Neuronal stem cell (in vitro differentiated cells): Measurements from ENCODE around the gene ZFAND3.

ENCODE experiments used
- DNase-seq: peaks from one replicate; pipeline ENCODE4 v3.0.0-alpha.2; 2013; ENCODE audit warnings: low spot score
- H2AFZ ChIP-seq: one replicate; pipeline ENCODE4 v1.6.1; 2013; ENCODE audit warnings: mild to moderate bottlenecking, low read length, inconsistent platforms
- H2AK5ac ChIP-seq: 2 replicates; pipeline ENCODE4 v1.6.1; 2013; ENCODE audit warnings: low read depth, mild to moderate bottlenecking, inconsistent platforms, low read length, moderate library complexity, mixed read lengths
- H2BK120ac ChIP-seq: 2 replicates; pipeline ENCODE4 v1.6.1; 2013; ENCODE audit warnings: low read depth, mild to moderate bottlenecking, inconsistent platforms, low read length, moderate library complexity, mixed read lengths
- H2BK12ac ChIP-seq: one replicate; pipeline ENCODE4 v1.6.1; 2013; ENCODE audit warnings: low read length, inconsistent platforms
- H2BK15ac ChIP-seq: 2 replicates; pipeline ENCODE4 v1.6.1; 2013; ENCODE audit warnings: mild to moderate bottlenecking, low read length, inconsistent platforms, mixed read lengths
- H2BK5ac ChIP-seq: one replicate; pipeline ENCODE4 v1.6.1; 2013; ENCODE audit warnings: inconsistent platforms, mild to moderate bottlenecking, low read length, moderate library complexity
- H3K14ac ChIP-seq: one replicate; pipeline ENCODE4 v1.6.1; 2013; ENCODE audit warnings: low read length, inconsistent platforms
- H3K18ac ChIP-seq: 2 replicates; pipeline ENCODE4 v1.6.1; 2013; ENCODE audit warnings: low read length, inconsistent platforms
- H3K23ac ChIP-seq: 2 replicates; pipeline ENCODE4 v1.6.1; 2013; ENCODE audit warnings: low read depth, mild to moderate bottlenecking, mixed read lengths, low read length, inconsistent platforms; ENCODE audit not compliant: poor library complexity
- H3K27ac ChIP-seq: replicated peaks from 3 replicates; pipeline ENCODE4 v1.5.1; 2013; ENCODE audit warnings: low read length, inconsistent platforms
- H3K27me3 ChIP-seq, 3 experiments: 2 replicates each; pipeline ENCODE4 v1.6.1; 2013; ENCODE audit warnings: low read length in 3 of 3, mild to moderate bottlenecking in 2 of 3, inconsistent platforms in 1 of 3, low read depth in 1 of 3, mixed read lengths in 1 of 3, moderate library complexity in 1 of 3; ENCODE audit not compliant: control insufficient read depth in 3 of 3, insufficient read depth in 3 of 3
- H3K36me3 ChIP-seq, 2 donors: replicated peaks in 1 of 2; 2 replicates each; pipeline ENCODE4 v1.6.1; 2013; ENCODE audit warnings: low read length in 2 of 2; ENCODE audit not compliant: control insufficient read depth in 2 of 2, insufficient read depth in 2 of 2
- H3K4ac ChIP-seq: 2 replicates; pipeline ENCODE4 v1.6.1; 2013; ENCODE audit warnings: inconsistent platforms, mild to moderate bottlenecking, low read length, moderate library complexity
- H3K4me1 ChIP-seq, 2 donors: 1 replicate in 1 of 2; 2 replicates in 1 of 2; pipeline ENCODE4 v1.6.1; 2013; ENCODE audit warnings: low read length in 2 of 2, low read depth in 1 of 2; ENCODE audit not compliant: control insufficient read depth in 2 of 2, insufficient read depth in 1 of 2
- H3K4me2 ChIP-seq: one replicate; pipeline ENCODE4 v1.6.1; 2013; ENCODE audit warnings: mild to moderate bottlenecking, low read length, inconsistent platforms; ENCODE audit not compliant: insufficient read depth, poor library complexity, severe bottlenecking
- H3K4me3 ChIP-seq, 2 donors: 2 replicates each; pipeline ENCODE4 v1.5.1; 2013; ENCODE audit warnings: low read length in 2 of 2, mild to moderate bottlenecking in 2 of 2, inconsistent platforms in 1 of 2, moderate library complexity in 1 of 2
- H3K79me1 ChIP-seq: one replicate; pipeline ENCODE4 v1.6.1; 2013; ENCODE audit warnings: low read depth, mild to moderate bottlenecking, inconsistent platforms, low read length, moderate library complexity
- H3K9ac ChIP-seq: one replicate; pipeline ENCODE4 v1.6.1; 2013; ENCODE audit warnings: mild to moderate bottlenecking, low read depth, low read length, inconsistent platforms; ENCODE audit not compliant: poor library complexity
- H3K9me3 ChIP-seq, 2 donors: replicated peaks in 1 of 2; 2 replicates each; pipeline versions ENCODE3 to v1.6.1; 2013; ENCODE audit warnings: low read length in 2 of 2, mild to moderate bottlenecking in 2 of 2, inconsistent platforms in 1 of 2, low read depth in 1 of 2, mixed read lengths in 1 of 2, moderate library complexity in 1 of 2; ENCODE audit not compliant: control insufficient read depth in 2 of 2, insufficient read depth in 1 of 2
- H4K8ac ChIP-seq: one replicate; pipeline ENCODE4 v1.6.1; 2013; ENCODE audit warnings: low read depth, mild to moderate bottlenecking, inconsistent platforms, low read length, moderate library complexity
- H4K91ac ChIP-seq: one replicate; pipeline ENCODE4 v1.6.1; 2013; ENCODE audit warnings: low read length, low read depth, mild to moderate bottlenecking, inconsistent platforms; ENCODE audit not compliant: poor library complexity
- WGBS, 2 donors: extraction: QIAGEN DNeasy Blood & Tissue Kit; methylation state at CpG; one replicate each; pipeline ENCODE4 v1.1.7; 2013; ENCODE audit warnings: missing lambda C conversion rate in 2 of 2, mixed read lengths in 1 of 2; ENCODE audit not compliant: insufficient read length in 2 of 2, insufficient replicate concordance in 1 of 2; ENCODE audit errors: extremely low coverage in 2 of 2; 5-methylcytosine and 5-hydroxymethylcytosine counted together

Gene ZFAND3

DNA sequence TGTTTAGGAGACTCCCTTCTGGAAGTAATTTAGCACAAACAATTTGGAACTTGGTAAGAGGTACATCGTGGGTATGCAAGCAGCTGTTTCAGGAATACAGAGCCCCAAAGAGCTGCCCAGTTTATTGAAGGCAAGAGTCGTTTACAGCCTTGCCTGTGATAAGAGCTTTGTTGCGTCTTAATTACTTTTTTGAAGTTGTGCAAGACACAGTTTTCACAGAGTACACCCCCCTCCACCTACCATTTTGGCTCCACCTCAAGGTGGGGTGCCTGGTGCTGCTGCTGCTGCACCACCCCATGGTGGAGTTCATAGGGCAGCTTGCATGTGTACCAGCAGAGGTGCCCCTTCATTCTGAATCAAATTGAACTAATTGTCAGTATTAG lies 296.1 kb downstream of the ZFAND3 start:
- Histone ChIP-seq H3K14ac (no peak overlapping the region), H3K18ac (no peak overlapping the region), H3K27me3 (no peaks in the 10 kb centered on the region), H2BK15ac (no peak overlapping the region), H2AFZ (no peak overlapping the region), H3K4ac (no peak overlapping the region), H3K4me1 (peaks cover 1 to 4% of the 10 kb centered on the region in 2 donors), H3K9me3 (no peaks in the 10 kb centered on the region), H3K4me3 (no peak overlapping the region), H3K36me3 (peaks cover 4 to 36% of the 10 kb centered on the region in 2 donors), H3K4me2 (no peak overlapping the region), H4K8ac (no peak overlapping the region), H3K9ac (no peak overlapping the region), H2BK120ac (no peak overlapping the region), H2BK5ac (no peak overlapping the region), H3K27ac (no peak overlapping the region), H3K79me1 (no peaks in the 10 kb centered on the region), H2BK12ac (no peak overlapping the region), H4K91ac (no peak overlapping the region), H2AK5ac (no peak overlapping the region), H3K23ac (no peak overlapping the region)
- DNase-seq, result no peak
- WGBS, 2 donors, result no CpG with 5 or more reads among the region's 3 CpGs

GRCh38 chr6:38116248-38116647 lies 296.7 kb downstream of the ZFAND3 start:
- Histone ChIP-seq H3K9me3 (no peaks in the 10 kb centered on the region), H4K8ac (no peak overlapping the region), H3K4me2 (no peak overlapping the region), H3K4me3 (no peak overlapping the region), H3K27me3 (no peaks in the 10 kb centered on the region), H2BK120ac (no peak overlapping the region), H2BK15ac (no peak overlapping the region), H3K4ac (no peak overlapping the region), H2AK5ac (no peak overlapping the region), H4K91ac (no peak overlapping the region), H3K9ac (no peak overlapping the region), H3K14ac (no peak overlapping the region), H3K4me1 (peaks cover 0 to 2% of the 10 kb centered on the region in 2 donors), H3K36me3 (peaks cover 4 to 42% of the 10 kb centered on the region in 2 donors), H2BK5ac (no peak overlapping the region), H3K79me1 (no peaks in the 10 kb centered on the region), H3K18ac (no peak overlapping the region), H2BK12ac (no peak overlapping the region), H2AFZ (no peak overlapping the region), H3K23ac (no peak overlapping the region), H3K27ac (no peak overlapping the region)
- no peak for DNase-seq
- WGBS, 2 donors, result no CpG with 5 or more reads among the region's 6 CpGs

DNA sequence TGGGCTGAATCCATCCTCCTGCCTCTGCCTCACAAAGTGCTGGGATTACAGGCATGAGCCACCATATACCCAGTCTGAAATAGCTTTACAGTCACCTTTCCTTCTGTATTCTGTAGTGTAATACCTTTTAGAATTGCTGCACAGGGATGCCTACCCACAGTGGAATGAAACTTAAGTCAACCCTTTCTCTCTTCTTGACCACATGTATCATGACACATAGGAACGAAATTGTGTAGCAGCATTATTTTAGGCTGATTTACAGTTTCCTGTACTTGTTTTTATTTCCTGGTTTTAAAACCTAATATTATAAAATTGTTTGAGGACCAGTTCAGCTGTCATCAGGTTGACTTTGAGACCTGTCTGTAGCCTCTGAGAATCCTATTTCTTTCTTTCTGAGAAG lies 297.8 kb downstream of the ZFAND3 start:
- H3K27ac ChIP-seq, result no peak overlapping the region
- no peak overlapping the region for H3K9ac ChIP-seq
- H3K36me3 ChIP-seq, result peaks cover 4 to 49% of the 10 kb centered on the region in 2 donors
- no peak overlapping the region for H3K4ac ChIP-seq
- H2BK5ac ChIP-seq, result no peak overlapping the region
- no peak overlapping the region for H3K23ac ChIP-seq
- no peaks in the 10 kb centered on the region for H3K9me3 ChIP-seq
- no peak overlapping the region for H2AK5ac ChIP-seq
- H3K14ac ChIP-seq, result no peak overlapping the region
- H3K4me1 ChIP-seq, result no peaks in the 10 kb centered on the region
- H4K91ac ChIP-seq, result no peak overlapping the region
- H3K4me2 ChIP-seq, result no peak overlapping the region
- H2BK12ac ChIP-seq, result no peak overlapping the region
- no peak overlapping the region for H2BK15ac ChIP-seq
- DNase-seq, result no peak
- no peak overlapping the region for H4K8ac ChIP-seq
- no peak overlapping the region for H3K4me3 ChIP-seq
- no peak overlapping the region for H3K18ac ChIP-seq
- no peaks in the 10 kb centered on the region for H3K79me1 ChIP-seq
- H2BK120ac ChIP-seq, result no peak overlapping the region
- no peak overlapping the region for H2AFZ ChIP-seq
- no peaks in the 10 kb centered on the region for H3K27me3 ChIP-seq
- WGBS, 2 donors, result no CpG with 5 or more reads among the region's 1 CpG

- no CpG with 5 or more reads among the region's 2 CpGs for WGBS, 2 donors
- Histone ChIP-seq H3K27ac (no peak overlapping the region), H2BK5ac (no peak overlapping the region), H2BK15ac (no peak overlapping the region), H3K79me1 (no peaks in the 10 kb centered on the region), H3K18ac (no peak overlapping the region), H4K91ac (no peak overlapping the region), H3K4ac (no peak overlapping the region), H2AFZ (no peak overlapping the region), H3K14ac (no peak overlapping the region), H2BK120ac (no peak overlapping the region), H2BK12ac (no peak overlapping the region), H3K36me3 (peaks cover 4 to 60% of the 10 kb centered on the region in 2 donors), H3K4me3 (no peak overlapping the region), H4K8ac (no peak overlapping the region), H3K23ac (no peak overlapping the region), H3K9ac (no peak overlapping the region), H3K27me3 (no peaks in the 10 kb centered on the region), H3K4me1 (no peaks in the 10 kb centered on the region), H2AK5ac (no peak overlapping the region), H3K9me3 (no peaks in the 10 kb centered on the region), H3K4me2 (no peak overlapping the region)
- no peak for DNase-seq
Observed at GRCh38 chr6:38118791-38119365, 299.4 kb downstream of the ZFAND3 start.
